NCI-H82 treated with DMSO at 0.1 percent for 48 hours (cell line): Measurements from ENCODE around the gene ZNF816.
"Not testable (repeated sequence)": the region's sequence is repeated elsewhere in the genome, so short reads cannot be mapped to it uniquely, and the experiment has no call there.

ENCODE experiments used
- DNase-seq: peaks from one replicate; lab custom pipeline; 2025; ENCODE audit not compliant: unreplicated experiment; lab: John Stamatoyannopoulos, UW

The ZNF816 gene

GRCh38 chr19:52936151-52936953, 26.3 kb downstream of the ZNF816 start:
- DNase-seq: no peak

- no peak for DNase-seq
Observed at GRCh38 chr19:52935434-52935833, 27.2 kb downstream of the ZNF816 start.

GRCh38 chr19:52924641-52925040, 38.0 kb downstream of the ZNF816 start:
- not testable (repeated sequence) for DNase-seq

DNA sequence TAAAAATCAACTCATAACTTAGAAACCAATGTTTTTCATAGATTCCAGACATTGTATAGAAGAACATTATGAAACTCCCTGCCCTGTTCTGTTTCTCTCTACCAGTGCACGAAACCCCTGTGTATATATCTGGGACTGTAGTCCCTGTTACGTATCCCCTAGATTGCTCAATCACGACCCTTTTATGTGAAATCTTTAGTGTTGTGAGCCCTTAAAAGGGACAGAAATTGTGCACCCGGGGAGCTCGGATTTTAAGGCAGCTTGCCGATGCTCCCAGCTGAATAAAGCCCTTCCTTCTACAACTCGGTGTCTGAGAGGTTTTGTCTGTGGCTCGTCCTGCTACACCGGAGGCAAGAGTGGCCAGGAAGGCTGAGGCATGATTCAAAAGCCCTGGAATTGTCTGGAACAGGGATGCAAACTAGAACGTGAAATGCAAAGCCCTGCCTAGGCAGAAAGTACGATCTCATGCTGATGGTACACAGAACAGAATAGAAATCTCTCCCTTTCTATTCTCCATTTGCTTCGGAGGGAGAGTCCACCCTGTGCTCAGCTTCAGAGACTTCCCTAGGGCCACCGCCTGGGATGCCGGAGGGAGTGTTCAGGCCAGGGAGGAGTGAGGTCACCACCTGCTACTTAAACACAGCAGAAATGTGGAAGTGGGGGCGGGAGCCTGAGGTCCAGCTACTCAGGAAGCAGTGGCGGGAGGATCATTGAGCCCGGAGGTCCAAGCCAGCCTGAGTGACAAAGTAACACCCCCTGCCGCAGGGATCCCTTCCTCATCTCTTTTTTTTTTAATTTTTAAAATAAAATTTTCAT, 38.7 kb downstream of the ZNF816 start:
- DNase-seq: no peak

DNA sequence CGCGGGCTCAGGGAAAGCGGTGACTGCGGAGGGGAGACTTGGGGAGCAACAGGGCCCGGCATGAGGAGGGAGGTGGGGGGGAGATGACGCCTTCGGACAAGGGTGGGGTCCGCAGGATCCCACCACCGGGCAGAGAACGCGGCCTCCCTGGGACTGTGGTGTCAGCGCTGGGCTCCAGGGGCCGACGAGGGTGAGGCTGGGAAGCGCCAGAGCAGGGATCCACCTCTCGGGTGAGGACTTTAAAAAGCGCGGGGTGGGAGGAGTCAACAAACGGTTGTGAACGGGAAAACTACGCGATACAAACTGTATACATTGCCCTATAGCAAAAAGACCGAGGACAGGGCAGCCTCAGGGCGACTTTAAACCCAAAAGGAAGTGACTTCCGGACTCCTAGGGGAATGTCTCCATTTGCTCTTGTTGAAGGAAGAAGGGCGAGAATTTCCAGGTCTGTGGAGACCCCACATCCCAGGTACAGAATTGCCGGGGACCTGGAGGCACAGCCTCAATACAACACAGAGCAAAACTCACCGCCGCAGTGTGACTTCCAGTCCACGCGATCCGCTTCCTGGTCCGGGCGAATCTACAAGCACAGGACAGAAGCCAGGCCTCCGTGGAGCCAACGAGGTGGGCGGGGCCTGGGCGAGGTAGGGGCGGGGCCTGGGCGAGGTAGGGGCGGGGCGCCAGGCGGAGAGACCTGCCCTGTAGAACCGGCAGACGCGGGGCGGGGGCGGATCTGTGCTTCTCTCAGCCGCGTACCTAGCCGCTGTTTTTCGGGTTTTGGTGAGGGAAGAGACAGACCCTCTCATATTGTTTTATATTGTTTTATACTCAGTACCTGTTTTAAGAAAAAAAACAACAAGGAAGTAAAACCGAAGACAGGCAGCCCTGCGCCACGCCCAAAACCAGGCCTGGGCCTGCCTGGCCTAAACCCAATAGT, 39.6 kb downstream of the ZNF816 start, which contains the start of gene ZNF888:
TSS of gene ZNF888 (minus strand) at position 588 of the 937 bp plus-strand sequence. CDS start 5,555 bp downstream, outside the sequence.
- no peak for DNase-seq

- no peak for DNase-seq
Observed at GRCh38 chr19:52917531-52917930, 45.1 kb downstream of the ZNF816 start.

GRCh38 chr19:52910648-52911047, 52.0 kb downstream of the ZNF816 start:
- DNase-seq: no peak

DNA sequence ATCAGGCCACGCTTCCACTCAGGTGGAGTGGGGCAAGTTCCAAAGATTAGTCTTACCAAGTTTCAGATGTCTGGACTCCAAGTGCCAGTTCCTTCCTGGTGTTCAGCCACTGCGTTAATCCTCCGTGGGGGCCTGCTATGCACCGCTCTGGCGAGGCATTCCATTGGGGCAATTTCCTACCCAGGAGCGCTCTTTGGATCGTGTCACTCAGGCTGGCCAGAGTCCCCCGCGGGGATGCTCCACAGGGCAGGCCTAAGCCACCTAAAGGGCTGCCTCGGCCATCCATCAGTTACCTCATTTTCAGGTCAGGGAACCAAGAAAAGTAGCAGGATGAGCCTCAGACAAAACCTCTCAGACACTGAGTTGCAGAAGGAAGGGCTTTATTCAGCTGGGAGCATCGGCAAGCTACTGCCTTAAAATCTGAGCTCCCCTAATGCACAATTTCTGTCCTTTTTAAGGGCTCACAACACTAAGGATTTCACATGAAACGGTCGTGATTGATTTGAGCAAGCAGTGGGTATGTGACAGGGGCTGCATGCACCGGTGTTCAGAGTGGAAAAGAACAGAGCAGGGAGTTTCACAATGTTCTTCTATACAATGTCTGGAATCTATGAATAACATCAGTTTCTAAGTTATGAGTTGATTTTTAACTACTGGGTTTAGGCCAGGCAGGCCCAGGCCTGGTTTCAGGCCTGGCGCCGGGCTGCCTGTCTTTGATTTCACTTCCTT, 58.5 kb downstream of the ZNF816 start:
- DNase-seq: not testable (repeated sequence)

GRCh38 chr19:52901842-52902241, 60.8 kb downstream of the ZNF816 start:
- DNase-seq: no peak
